ENCODE measurements around the gene PRSS57. TPM values are rescaled to one million over a fixed set of nuclear protein-coding genes. Genes with fewer than 3 reads are reported as not detected.
A peak's percentile ranks its signal among the peaks of the same experiment; 100 is the strongest.

Gene PRSS57
- total and polyA plus RNA-seq, 2 of the 13 experiments (the other 11 are each of a cell fraction or from before 2014, with no cell fraction given): 0.12 TPM; not detected in 1

DNA sequence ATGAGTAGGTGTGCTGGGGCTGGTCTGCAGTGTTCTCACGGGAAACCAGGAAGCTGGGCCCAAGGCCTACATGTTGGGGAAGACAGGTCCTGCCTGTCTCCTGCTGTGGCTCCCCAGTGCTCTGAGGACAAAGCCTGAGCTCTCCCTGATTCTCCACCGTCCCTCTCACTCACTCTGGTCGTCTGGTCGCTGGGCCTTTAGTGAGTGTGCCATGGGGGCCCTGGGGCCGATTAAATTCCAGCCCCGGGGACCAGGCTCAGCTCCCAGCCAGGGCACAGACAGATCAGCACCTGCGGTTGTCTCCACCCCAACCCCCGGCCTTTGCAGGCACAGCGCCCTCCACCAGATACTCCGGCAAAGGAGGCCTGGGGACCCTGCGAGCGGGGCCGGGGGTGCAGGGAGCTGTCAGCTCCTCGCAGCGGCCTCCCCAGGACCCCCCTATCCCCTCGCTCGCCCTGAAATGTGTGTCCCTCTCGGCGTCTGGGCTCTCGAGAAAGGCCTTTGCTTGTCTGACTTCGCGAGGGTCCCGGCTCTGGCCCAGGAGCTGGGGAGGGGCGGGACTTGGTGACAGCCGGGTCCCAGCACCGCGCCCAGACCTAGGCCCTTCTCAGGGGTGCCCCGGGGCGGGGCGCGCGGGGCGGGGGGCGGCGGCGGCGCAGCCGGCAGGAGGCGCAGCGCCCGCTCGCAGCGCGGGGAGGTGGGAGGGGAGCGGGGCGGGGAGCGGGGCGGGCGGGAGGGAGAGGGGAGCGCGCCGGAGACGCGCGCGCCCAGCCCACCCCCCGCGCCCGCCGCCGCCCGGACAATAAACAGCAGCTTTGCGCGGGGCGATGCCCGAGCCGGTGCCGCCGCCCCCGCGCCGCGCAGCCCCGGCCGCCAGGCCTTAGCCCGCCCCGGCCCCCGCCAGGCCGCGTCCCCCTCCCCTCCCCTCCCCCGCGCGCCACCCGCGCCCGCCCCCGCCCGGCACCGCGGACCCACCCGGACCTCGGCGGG is 13.2 kb upstream of the PRSS57 start, which contains the start of gene PALM (continued):
- TF ChIP-seq RBM39 (IDR thresholded peaks at IDR 0.05; ENCODE audit: low read depth, low read length, poor library complexity, severe bottlenecking): peak; percentile 35
- no peak for TF ChIP-seq BCL6 (CRISPR knock-in tag; IDR thresholded peaks at IDR 0.05)
- no peak for TF ChIP-seq TGIF2 (CRISPR knock-in tag; IDR thresholded peaks at IDR 0.05)
- TF ChIP-seq BRD4 (CRISPR knock-in tag; IDR thresholded peaks at IDR 0.05): no peak
- TF ChIP-seq, protein P1, sequence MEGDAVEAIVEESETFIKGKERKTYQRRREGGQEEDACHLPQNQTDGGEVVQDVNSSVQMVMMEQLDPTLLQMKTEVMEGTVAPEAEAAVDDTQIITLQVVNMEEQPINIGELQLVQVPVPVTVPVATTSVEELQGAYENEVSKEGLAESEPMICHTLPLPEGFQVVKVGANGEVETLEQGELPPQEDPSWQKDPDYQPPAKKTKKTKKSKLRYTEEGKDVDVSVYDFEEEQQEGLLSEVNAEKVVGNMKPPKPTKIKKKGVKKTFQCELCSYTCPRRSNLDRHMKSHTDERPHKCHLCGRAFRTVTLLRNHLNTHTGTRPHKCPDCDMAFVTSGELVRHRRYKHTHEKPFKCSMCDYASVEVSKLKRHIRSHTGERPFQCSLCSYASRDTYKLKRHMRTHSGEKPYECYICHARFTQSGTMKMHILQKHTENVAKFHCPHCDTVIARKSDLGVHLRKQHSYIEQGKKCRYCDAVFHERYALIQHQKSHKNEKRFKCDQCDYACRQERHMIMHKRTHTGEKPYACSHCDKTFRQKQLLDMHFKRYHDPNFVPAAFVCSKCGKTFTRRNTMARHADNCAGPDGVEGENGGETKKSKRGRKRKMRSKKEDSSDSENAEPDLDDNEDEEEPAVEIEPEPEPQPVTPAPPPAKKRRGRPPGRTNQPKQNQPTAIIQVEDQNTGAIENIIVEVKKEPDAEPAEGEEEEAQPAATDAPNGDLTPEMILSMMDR (CRISPR knock-in tag; IDR thresholded peaks at IDR 0.05): peak; percentile 47
- TF ChIP-seq, protein P2, sequence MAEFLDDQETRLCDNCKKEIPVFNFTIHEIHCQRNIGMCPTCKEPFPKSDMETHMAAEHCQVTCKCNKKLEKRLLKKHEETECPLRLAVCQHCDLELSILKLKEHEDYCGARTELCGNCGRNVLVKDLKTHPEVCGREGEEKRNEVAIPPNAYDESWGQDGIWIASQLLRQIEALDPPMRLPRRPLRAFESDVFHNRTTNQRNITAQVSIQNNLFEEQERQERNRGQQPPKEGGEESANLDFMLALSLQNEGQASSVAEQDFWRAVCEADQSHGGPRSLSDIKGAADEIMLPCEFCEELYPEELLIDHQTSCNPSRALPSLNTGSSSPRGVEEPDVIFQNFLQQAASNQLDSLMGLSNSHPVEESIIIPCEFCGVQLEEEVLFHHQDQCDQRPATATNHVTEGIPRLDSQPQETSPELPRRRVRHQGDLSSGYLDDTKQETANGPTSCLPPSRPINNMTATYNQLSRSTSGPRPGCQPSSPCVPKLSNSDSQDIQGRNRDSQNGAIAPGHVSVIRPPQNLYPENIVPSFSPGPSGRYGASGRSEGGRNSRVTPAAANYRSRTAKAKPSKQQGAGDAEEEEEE (CRISPR knock-in tag; IDR thresholded peaks at IDR 0.05; ENCODE audit: borderline replicate concordance): no peak
- TF ChIP-seq SIX1 (CRISPR knock-in tag; IDR thresholded peaks at IDR 0.05; ENCODE audit: borderline replicate concordance): no peak
- TF ChIP-seq ZNF713 (CRISPR knock-in tag; IDR thresholded peaks at IDR 0.05): no peak
- TF ChIP-seq, protein P3, sequence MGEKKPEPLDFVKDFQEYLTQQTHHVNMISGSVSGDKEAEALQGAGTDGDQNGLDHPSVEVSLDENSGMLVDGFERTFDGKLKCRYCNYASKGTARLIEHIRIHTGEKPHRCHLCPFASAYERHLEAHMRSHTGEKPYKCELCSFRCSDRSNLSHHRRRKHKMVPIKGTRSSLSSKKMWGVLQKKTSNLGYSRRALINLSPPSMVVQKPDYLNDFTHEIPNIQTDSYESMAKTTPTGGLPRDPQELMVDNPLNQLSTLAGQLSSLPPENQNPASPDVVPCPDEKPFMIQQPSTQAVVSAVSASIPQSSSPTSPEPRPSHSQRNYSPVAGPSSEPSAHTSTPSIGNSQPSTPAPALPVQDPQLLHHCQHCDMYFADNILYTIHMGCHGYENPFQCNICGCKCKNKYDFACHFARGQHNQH (CRISPR knock-in tag; IDR thresholded peaks at IDR 0.05): 0 out of 2 replicates have a peak, but pooled peaks have one; percentile 22
- TF ChIP-seq RXRB (CRISPR knock-in tag; IDR thresholded peaks at IDR 0.05; ENCODE audit: borderline replicate concordance): peak; percentile 16; the same call in 1 of the 2 replicates
- TF ChIP-seq, protein P4, sequence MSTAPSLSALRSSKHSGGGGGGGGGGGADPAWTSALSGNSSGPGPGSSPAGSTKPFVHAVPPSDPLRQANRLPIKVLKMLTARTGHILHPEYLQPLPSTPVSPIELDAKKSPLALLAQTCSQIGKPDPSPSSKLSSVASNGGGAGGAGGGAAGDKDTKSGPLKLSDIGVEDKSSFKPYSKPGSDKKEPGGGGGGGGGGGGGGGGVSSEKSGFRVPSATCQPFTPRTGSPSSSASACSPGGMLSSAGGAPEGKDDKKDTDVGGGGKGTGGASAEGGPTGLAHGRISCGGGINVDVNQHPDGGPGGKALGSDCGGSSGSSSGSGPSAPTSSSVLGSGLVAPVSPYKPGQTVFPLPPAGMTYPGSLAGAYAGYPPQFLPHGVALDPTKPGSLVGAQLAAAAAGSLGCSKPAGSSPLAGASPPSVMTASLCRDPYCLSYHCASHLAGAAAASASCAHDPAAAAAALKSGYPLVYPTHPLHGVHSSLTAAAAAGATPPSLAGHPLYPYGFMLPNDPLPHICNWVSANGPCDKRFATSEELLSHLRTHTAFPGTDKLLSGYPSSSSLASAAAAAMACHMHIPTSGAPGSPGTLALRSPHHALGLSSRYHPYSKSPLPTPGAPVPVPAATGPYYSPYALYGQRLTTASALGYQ (CRISPR knock-in tag; IDR thresholded peaks at IDR 0.05): no peak
- no peak for TF ChIP-seq MBNL3 (CRISPR knock-in tag; conservative IDR thresholded peaks at IDR 0.05)
- peak; percentile 51; the same call in 1 of the 2 replicates for TF ChIP-seq ZNF350 (CRISPR knock-in tag; IDR thresholded peaks at IDR 0.05; ENCODE audit: borderline replicate concordance, low read depth)
- no peak for TF ChIP-seq NCOA1 (CRISPR knock-in tag; IDR thresholded peaks at IDR 0.05)
- TF ChIP-seq ZFP90 (CRISPR knock-in tag; IDR thresholded peaks at IDR 0.05; ENCODE audit: borderline replicate concordance): no peak
- TF ChIP-seq MZF1 (CRISPR knock-in tag; IDR thresholded peaks at IDR 0.05; ENCODE audit: borderline replicate concordance): no peak
- TF ChIP-seq, protein P5, sequence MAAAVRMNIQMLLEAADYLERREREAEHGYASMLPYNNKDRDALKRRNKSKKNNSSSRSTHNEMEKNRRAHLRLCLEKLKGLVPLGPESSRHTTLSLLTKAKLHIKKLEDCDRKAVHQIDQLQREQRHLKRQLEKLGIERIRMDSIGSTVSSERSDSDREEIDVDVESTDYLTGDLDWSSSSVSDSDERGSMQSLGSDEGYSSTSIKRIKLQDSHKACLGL (CRISPR knock-in tag; IDR thresholded peaks at IDR 0.05): 0 out of 2 replicates have a peak, but pooled peaks have one; percentile 27
- TF ChIP-seq AKAP8 (CRISPR knock-in tag; IDR thresholded peaks at IDR 0.05): no peak
- TF ChIP-seq MIER3 (CRISPR knock-in tag; IDR thresholded peaks at IDR 0.05; ENCODE audit: borderline replicate concordance): no peak
- no peak for TF ChIP-seq RAD51 (IDR thresholded peaks at IDR 0.05; ENCODE audit: borderline replicate concordance)
- no peak for TF ChIP-seq ADNP (CRISPR knock-in tag; IDR thresholded peaks at IDR 0.05)
- no peak for TF ChIP-seq ZSCAN30 (CRISPR knock-in tag; IDR thresholded peaks at IDR 0.05)

Measured in HepG2 (cell line).